Mesodermal cell (in vitro differentiated cells): ENCODE results near the gene PREX1.

Source experiments
- H3K27ac ChIP-seq: 2 replicates; pipeline ENCODE4 v1.7.0; 2013; ENCODE audit warnings: mild to moderate bottlenecking, low read depth, low read length, moderate library complexity; ENCODE audit not compliant: severe bottlenecking
- H3K36me3 ChIP-seq: 2 replicates; pipeline ENCODE4 v1.7.1; 2013; ENCODE audit warnings: mild to moderate bottlenecking, low read length, moderate library complexity; ENCODE audit not compliant: control insufficient read depth, insufficient read depth
- H3K4me1 ChIP-seq: one replicate; pipeline ENCODE4 v1.7.1; 2013; ENCODE audit warnings: mild to moderate bottlenecking, low read length; ENCODE audit not compliant: insufficient read depth, control insufficient read depth, poor library complexity, severe bottlenecking
- H3K4me3 ChIP-seq: 2 replicates; pipeline ENCODE4 v1.7.0; 2013; ENCODE audit warnings: low read length, control low read depth, mild to moderate bottlenecking; ENCODE audit not compliant: insufficient read depth, poor library complexity, severe bottlenecking; ENCODE audit errors: extremely low read depth
- H3K9me3 ChIP-seq: 2 replicates; pipeline ENCODE4 v1.7.1; 2013; ENCODE audit warnings: mild to moderate bottlenecking, low read length, moderate library complexity; ENCODE audit not compliant: control insufficient read depth
- WGBS, 2 experiments: methylation state at CpG; one replicate each; pipeline ENCODE4 v1.1.5; 2013; ENCODE audit warnings: missing lambda C conversion rate in 2 of 2; ENCODE audit not compliant: insufficient coverage in 2 of 2; 5-methylcytosine and 5-hydroxymethylcytosine counted together

PREX1 gene

GRCh38 chr20:48618631-48619030, 209.2 kb downstream of the PREX1 start:
- no peak overlapping the region for H3K27ac ChIP-seq
- H3K9me3 ChIP-seq, result no peaks in the 10 kb centered on the region
- 90 to 91% methylated on average over 8 to 9 of the region's 12 CpGs for WGBS, 2 experiments
- no peak overlapping the region for H3K4me3 ChIP-seq
- peaks cover 5% of the 10 kb centered on the region for H3K4me1 ChIP-seq
- H3K36me3 ChIP-seq, result no peaks in the 10 kb centered on the region

DNA sequence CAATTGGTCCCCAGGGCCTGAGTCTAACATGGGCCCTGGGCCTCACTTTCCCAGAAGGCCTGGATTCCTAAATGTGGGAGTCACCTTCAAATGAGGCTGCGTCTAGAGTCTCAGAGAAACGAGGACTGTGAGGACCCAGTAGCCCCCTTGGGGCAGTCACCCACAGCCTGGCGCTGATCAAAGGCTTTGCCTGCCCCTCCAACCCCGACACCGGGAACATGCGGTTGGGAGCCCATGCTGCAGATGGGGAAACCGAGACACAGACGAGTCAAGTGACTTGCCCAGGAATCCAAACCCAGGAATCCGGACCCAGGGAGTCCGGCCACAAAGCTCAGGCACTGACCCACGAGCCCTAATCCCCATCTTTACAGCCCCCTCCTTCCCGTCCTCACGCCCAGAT, 209.7 kb downstream of the PREX1 start:
- peaks cover 5% of the 10 kb centered on the region for H3K4me1 ChIP-seq
- no peaks in the 10 kb centered on the region for H3K9me3 ChIP-seq
- WGBS, 2 experiments, result 91% methylated on average over 13 of the region's 13 CpGs
- H3K27ac ChIP-seq, result no peak overlapping the region
- H3K36me3 ChIP-seq, result no peaks in the 10 kb centered on the region
- no peak overlapping the region for H3K4me3 ChIP-seq

GRCh38 chr20:48617481-48617880, 210.3 kb downstream of the PREX1 start:
- Histone ChIP-seq H3K9me3 (no peaks in the 10 kb centered on the region), H3K36me3 (no peaks in the 10 kb centered on the region), H3K4me1 (peaks cover 5% of the 10 kb centered on the region), H3K4me3 (no peak overlapping the region), H3K27ac (no peak overlapping the region)
- 91 to 100% methylated on average over 3 to 6 of the region's 7 CpGs for WGBS, 2 experiments

GRCh38 chr20:48616481-48616880, 211.3 kb downstream of the PREX1 start:
- H3K9me3 ChIP-seq, result no peaks in the 10 kb centered on the region
- H3K4me1 ChIP-seq, result peaks cover 5% of the 10 kb centered on the region
- no peak overlapping the region for H3K4me3 ChIP-seq
- WGBS, 2 experiments, result 85 to 89% methylated on average over 6 to 7 of the region's 7 CpGs
- H3K27ac ChIP-seq, result no peak overlapping the region
- H3K36me3 ChIP-seq, result no peaks in the 10 kb centered on the region

DNA sequence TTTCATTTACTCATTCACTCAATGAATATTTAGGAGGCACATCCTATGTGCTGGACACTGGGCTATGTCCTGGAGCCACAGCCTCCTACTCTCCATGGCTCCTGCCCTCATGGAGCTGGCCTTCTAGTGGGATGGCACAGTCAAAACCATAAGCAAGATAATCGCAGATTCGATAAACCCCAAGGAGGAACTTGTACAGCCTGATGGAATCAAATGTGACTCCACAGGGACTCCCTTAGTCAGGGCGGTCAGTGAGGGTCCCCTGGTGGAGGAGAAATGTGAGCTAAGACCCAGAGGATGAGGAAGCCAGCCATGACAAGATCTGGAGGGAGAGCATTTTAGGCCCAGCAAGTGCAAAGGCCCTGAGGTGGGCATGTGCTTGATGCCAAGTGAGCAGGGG, 211.9 kb downstream of the PREX1 start:
- H3K9me3 ChIP-seq, result no peaks in the 10 kb centered on the region
- H3K4me3 ChIP-seq, result no peak overlapping the region
- no peak overlapping the region for H3K27ac ChIP-seq
- H3K4me1 ChIP-seq, result peaks cover 5% of the 10 kb centered on the region
- H3K36me3 ChIP-seq, result no peaks in the 10 kb centered on the region
- WGBS, 2 experiments, result 92 to 96% methylated on average over 3 of the region's 3 CpGs

- H3K27ac ChIP-seq, result no peak overlapping the region
- no peaks in the 10 kb centered on the region for H3K36me3 ChIP-seq
- WGBS, 2 experiments, result 96 to 97% methylated on average over 9 to 10 of the region's 12 CpGs
Observed at GRCh38 chr20:48614593-48615274, 213.1 kb downstream of the PREX1 start.

DNA sequence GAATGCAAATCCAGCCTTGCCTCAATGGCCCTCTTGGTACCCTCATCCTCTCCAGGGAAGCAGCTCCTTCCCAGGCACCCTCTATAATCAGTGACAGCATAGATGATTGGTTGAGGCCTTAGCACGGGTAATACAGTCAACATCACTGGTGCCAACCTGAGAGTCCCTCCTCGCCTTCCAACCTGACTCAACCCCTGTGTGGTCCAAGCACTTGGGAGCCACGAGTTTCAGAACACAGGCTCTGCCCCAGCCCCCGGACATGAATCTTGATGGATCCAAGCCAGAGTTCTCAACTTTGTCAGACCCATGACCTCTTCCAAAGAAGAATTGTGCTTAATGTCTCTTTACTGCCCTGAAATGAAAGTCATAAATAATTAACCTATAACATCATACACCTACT, 213.9 kb downstream of the PREX1 start:
- 93 to 95% methylated on average over 4 of the region's 4 CpGs for whole genome bisulfite sequencing, 2 experiments
- Histone ChIP-seq H3K4me3 (no peak overlapping the region), H3K4me1 (no peaks in the 10 kb centered on the region), H3K27ac (no peak overlapping the region), H3K36me3 (no peaks in the 10 kb centered on the region), H3K9me3 (no peaks in the 10 kb centered on the region)

More at GRCh38 chr20:48614593-48615274, 213.1 kb downstream of the PREX1 start:
- Histone ChIP-seq H3K4me1 (no peaks in the 10 kb centered on the region), H3K4me3 (no peak overlapping the region), H3K9me3 (no peaks in the 10 kb centered on the region)

- H3K27ac ChIP-seq, result no peak overlapping the region
- no peaks in the 10 kb centered on the region for H3K36me3 ChIP-seq
- H3K4me1 ChIP-seq, result no peaks in the 10 kb centered on the region
- WGBS, 2 experiments, result 67 to 87% methylated on average over 3 to 5 of the region's 6 CpGs
- H3K9me3 ChIP-seq, result no peaks in the 10 kb centered on the region
- H3K4me3 ChIP-seq, result no peak overlapping the region
Observed at GRCh38 chr20:48612335-48612734, 215.5 kb downstream of the PREX1 start.

DNA sequence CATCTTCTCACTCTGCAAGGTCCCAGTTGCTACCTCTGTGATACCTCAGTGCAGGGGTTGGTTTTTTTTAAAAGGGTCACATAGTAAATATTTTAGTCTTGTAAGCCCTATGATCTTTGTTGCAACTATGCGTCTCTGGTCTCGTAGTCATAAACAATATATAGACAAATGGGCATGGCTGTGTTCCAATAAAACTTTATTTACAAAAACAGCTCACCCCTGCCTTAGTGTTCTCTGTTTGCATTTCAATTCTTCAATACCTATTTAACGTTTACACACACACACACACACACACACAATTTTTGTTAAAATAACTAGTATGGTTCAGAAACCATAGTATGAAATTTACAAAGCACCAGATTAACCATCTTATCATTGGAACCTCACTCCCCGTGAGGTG, 216.8 kb downstream of the PREX1 start:
- Histone ChIP-seq H3K36me3 (no peaks in the 10 kb centered on the region), H3K4me1 (no peaks in the 10 kb centered on the region), H3K9me3 (no peaks in the 10 kb centered on the region), H3K27ac (no peak overlapping the region), H3K4me3 (no peak overlapping the region)
- WGBS, 2 experiments, result 80% methylated on average over 1 of the region's 4 CpGs; no CpG with 5 or more reads in 1 of the 2 experiments

- WGBS, 2 experiments, result 90 to 93% methylated on average over 2 of the region's 5 CpGs
- Histone ChIP-seq H3K4me1 (no peaks in the 10 kb centered on the region), H3K36me3 (no peaks in the 10 kb centered on the region), H3K27ac (no peak overlapping the region), H3K4me3 (no peak overlapping the region), H3K9me3 (no peaks in the 10 kb centered on the region)
Observed at GRCh38 chr20:48609491-48609978, 218.3 kb downstream of the PREX1 start.

DNA sequence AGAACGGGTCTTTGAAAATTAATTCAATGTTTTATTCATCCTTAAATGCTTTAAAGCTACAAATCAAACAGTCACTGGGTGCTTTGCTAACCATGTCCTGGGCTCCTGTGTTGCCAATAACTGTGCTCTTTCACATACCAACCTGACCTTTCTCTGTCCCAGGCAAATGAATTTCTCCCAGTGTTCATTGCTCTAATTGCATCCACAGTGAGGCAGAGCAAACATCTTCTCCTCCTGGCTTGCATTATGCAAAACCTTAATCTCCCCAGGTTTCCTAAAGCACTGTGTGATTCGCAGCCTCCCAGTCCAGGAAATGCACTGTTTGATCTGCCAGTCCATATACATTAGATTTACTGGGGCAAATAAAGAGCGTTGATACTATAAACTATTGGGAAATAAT, 219.0 kb downstream of the PREX1 start:
- 86 to 89% methylated on average over 1 of the region's 3 CpGs for whole genome bisulfite sequencing, 2 experiments
- no peaks in the 10 kb centered on the region for H3K9me3 ChIP-seq
- H3K4me1 ChIP-seq, result no peaks in the 10 kb centered on the region
- H3K27ac ChIP-seq, result no peak overlapping the region
- H3K4me3 ChIP-seq, result no peak overlapping the region
- no peaks in the 10 kb centered on the region for H3K36me3 ChIP-seq
